Nephron (organoid): ENCODE data around the gene COQ10A.

Experiments used
- H3K27ac Mint-ChIP-seq, 3 experiments: 2 replicates each; pipeline ENCODE4 v1.8.0; 2020; ENCODE audit warnings: mixed read lengths in 3 of 3, mild to moderate bottlenecking in 2 of 3, moderate library complexity in 1 of 3
- H3K27me3 Mint-ChIP-seq: 2 replicates; pipeline ENCODE4 v1.8.0; 2021; ENCODE audit warnings: low read depth, mild to moderate bottlenecking, moderate library complexity, mixed read lengths
- H3K36me3 Mint-ChIP-seq: 2 replicates; pipeline ENCODE4 v1.8.0; 2020; ENCODE audit warnings: low read depth, mixed read lengths
- H3K4me1 Mint-ChIP-seq: 2 replicates; pipeline ENCODE4 v1.8.0; 2020; ENCODE audit warnings: mixed read lengths
- H3K4me3 Mint-ChIP-seq, 3 experiments: 2 replicates each; pipeline ENCODE4 v1.8.0; 2020; ENCODE audit warnings: mild to moderate bottlenecking in 3 of 3, mixed read lengths in 3 of 3, moderate library complexity in 2 of 3
- H3K9me3 Mint-ChIP-seq: 2 replicates; pipeline ENCODE4 v1.8.0; 2020; ENCODE audit warnings: mixed read lengths
- TF ChIP-seq, protein P1 (sequence below), 3 experiments: fragments of 200-600 bp; sonication (generic); IDR thresholded peaks; one replicate each; pipeline ENCODE4 v1.5.0; 2021; ENCODE audit warnings: antibody characterized with exemption in 3 of 3; ENCODE audit not compliant: unreplicated experiment in 3 of 3

The COQ10A gene

DNA sequence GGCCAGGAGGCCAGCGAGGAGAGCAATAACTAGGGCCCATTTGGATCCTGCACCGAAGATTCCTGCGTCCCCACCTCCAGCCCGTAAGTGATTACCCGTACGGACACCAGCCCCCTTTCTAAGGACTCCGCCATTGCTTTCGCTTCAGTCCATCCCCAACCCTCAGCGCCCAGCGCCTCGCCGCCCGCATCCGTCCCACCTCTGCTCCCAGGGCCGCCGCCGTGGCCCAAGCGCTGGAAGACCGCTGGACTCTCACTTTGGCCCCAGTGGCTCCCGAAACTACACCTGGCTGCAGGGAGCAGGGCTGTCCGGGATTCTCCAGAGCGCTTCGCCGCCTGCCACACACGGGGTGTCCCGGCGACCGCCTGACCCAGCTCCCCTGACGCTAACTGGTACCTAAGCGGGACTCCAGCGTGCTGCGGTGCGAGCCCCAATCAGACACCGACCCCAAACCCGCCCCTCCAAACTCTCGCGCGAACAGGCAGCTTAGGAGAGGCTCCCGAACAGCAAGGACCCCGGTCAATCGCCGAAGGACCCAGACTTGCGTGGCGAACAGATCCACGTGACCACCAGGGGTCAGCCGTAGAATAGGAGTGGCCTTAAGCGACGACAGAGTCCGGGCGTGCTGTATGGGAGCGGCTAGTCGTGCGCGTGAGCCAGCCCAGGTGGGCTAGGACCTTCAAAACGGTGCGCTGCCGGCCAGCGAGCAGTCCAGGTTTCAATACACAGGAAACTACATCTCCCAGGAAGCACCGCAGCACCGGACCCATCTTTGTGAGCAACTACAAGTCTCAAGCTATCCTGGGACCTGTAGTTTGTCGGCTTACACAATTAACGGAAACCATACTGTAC lies 49.1 kb downstream of the COQ10A start, which contains the start of gene CNPY2:
Gene CNPY2 (minus strand): TSS at position 367 of the 852 bp plus-strand sequence. CDS start 771 bp downstream, outside the sequence.
- no peaks in the 10 kb centered on the region for H3K27me3 Mint-ChIP-seq
- peaks cover 15% of the 10 kb centered on the region for H3K4me1 Mint-ChIP-seq
- peaks cover 23% of the 10 kb centered on the region for H3K36me3 Mint-ChIP-seq
- H3K4me3 Mint-ChIP-seq, result peak within 1 kb of the TSS; percentile 98 to 99 (median 99)
- no peaks in the 10 kb centered on the region for H3K9me3 Mint-ChIP-seq
- TF ChIP-seq, protein P1, sequence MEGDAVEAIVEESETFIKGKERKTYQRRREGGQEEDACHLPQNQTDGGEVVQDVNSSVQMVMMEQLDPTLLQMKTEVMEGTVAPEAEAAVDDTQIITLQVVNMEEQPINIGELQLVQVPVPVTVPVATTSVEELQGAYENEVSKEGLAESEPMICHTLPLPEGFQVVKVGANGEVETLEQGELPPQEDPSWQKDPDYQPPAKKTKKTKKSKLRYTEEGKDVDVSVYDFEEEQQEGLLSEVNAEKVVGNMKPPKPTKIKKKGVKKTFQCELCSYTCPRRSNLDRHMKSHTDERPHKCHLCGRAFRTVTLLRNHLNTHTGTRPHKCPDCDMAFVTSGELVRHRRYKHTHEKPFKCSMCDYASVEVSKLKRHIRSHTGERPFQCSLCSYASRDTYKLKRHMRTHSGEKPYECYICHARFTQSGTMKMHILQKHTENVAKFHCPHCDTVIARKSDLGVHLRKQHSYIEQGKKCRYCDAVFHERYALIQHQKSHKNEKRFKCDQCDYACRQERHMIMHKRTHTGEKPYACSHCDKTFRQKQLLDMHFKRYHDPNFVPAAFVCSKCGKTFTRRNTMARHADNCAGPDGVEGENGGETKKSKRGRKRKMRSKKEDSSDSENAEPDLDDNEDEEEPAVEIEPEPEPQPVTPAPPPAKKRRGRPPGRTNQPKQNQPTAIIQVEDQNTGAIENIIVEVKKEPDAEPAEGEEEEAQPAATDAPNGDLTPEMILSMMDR (IDR thresholded peaks at IDR 0.05; ENCODE audit: unreplicated experiment in 3 of 3), result peak in 1 of 3 experiments; percentile 11
- peak within 1 kb of the TSS; percentile 99 to 100 (median 100) for H3K27ac Mint-ChIP-seq

DNA sequence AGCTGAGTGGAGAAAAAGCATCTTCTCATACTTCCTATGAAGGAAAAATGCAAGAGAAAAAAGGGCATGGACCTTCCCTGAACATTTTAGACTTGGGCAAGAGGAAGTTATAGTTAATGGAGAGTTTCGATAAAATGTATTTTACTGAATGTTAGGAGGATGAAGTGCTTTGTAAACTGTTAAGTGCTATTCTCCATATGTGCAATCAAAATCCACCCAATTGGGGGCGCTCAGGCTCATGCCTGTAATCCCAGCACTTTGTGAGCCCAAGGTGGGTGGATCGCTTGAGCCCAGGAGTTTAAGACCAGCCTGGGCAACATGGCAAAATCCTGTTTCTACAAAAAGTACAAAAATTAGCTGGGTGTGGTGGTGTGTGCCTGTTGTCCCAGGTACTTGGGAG lies 50.9 kb downstream of the COQ10A start:
- TF ChIP-seq, protein P1 (IDR thresholded peaks at IDR 0.05; ENCODE audit: unreplicated experiment in 3 of 3), result no peak
- Mint-ChIP-seq H3K27me3 (no peaks in the 10 kb centered on the region), H3K4me1 (peaks cover 15% of the 10 kb centered on the region), H3K9me3 (no peaks in the 10 kb centered on the region), H3K4me3 (peak overlapping the region; percentile 5 to 60 (median 57)), H3K36me3 (peaks cover 22% of the 10 kb centered on the region), H3K27ac (no peak overlapping the region)
